OCI-LY7 (cell line): ENCODE data around the gene ACTRT2. TPM values are rescaled to one million over a fixed set of nuclear protein-coding genes. Genes with fewer than 3 reads are reported as not detected.

Source experiments
- BruUV-seq: library from RNA; stranded (reverse); fragments of 400-500 nt; replicated peaks from 2 replicates; lab custom pipeline; 2021; lab: Mats Ljungman, UMichigan
- CTCF ChIA-PET: fragments of 300-600 bp; sonication (Branson Sonifier 250); formaldehyde crosslinking; loops from one replicate; lab custom pipeline; 2022; ENCODE audit warnings: antibody characterized with exemption; ENCODE audit not compliant: unreplicated experiment; lab: Charles Lee
- POLR2A ChIA-PET: fragments of 300-600 bp; sonication (Branson Sonifier 250); formaldehyde crosslinking; loops from one replicate; lab custom pipeline; 2022; ENCODE audit warnings: antibody characterized with exemption; lab: Charles Lee
- DNase-seq: peaks from one replicate; pipeline ENCODE4 v3.0.0-alpha.2; 2015; ENCODE audit warnings: low spot score
- H2AFZ ChIP-seq: fragments of 200-600 bp; sonication (generic), shearing (Covaris generic); 2 replicates; pipeline ENCODE4 v1.6.1; 2014; ENCODE audit warnings: mild to moderate bottlenecking, antibody characterized with exemption, low read length, moderate library complexity
- H3K27ac ChIP-seq: fragments of 200-600 bp; sonication (generic); 2 replicates; pipeline ENCODE4 v1.5.1; 2014; ENCODE audit warnings: mixed run types, low read depth, mild to moderate bottlenecking, moderate library complexity, low read length, inconsistent platforms; ENCODE audit not compliant: poor library complexity, severe bottlenecking
- H3K36me3 ChIP-seq: fragments of 200-600 bp; sonication (generic); 2 replicates; pipeline ENCODE4 v1.6.1; 2014; ENCODE audit warnings: mild to moderate bottlenecking, antibody characterized with exemption, low read length, moderate library complexity, mixed read lengths; ENCODE audit not compliant: insufficient read depth
- H3K4me1 ChIP-seq: fragments of 200-600 bp; sonication (generic); 2 replicates; pipeline ENCODE4 v1.5.1; 2014; ENCODE audit warnings: mild to moderate bottlenecking, low read length; ENCODE audit not compliant: insufficient read depth, poor library complexity, severe bottlenecking
- H3K4me2 ChIP-seq: fragments of 200-600 bp; sonication (generic); 2 replicates; pipeline ENCODE4 v1.6.1; 2014; ENCODE audit warnings: mild to moderate bottlenecking, low read length
- H3K4me3 ChIP-seq: fragments of 200-600 bp; sonication (generic); 2 replicates; pipeline ENCODE4 v1.5.1; 2014; ENCODE audit warnings: mild to moderate bottlenecking, low read depth, low read length; ENCODE audit not compliant: poor library complexity, severe bottlenecking
- H3K79me2 ChIP-seq: fragments of 200-600 bp; sonication (generic); 2 replicates; pipeline ENCODE4 v1.6.1; 2016; ENCODE audit warnings: low read depth, mild to moderate bottlenecking, low read length, moderate library complexity, mixed read lengths; ENCODE audit not compliant: insufficient read depth
- H3K9me2 ChIP-seq: fragments of 200-600 bp; sonication (generic); 2 replicates; pipeline ENCODE4 v1.6.1; 2016; ENCODE audit warnings: mild to moderate bottlenecking, low read length, mixed read lengths; ENCODE audit not compliant: insufficient read depth
- H3K9me3 ChIP-seq: fragments of 200-600 bp; sonication (generic); 2 replicates; pipeline ENCODE4 v1.6.1; 2014; ENCODE audit warnings: mild to moderate bottlenecking, mixed run types, low read length, mixed read lengths
- H4K20me1 ChIP-seq: fragments of 200-600 bp; sonication (generic); 2 replicates; pipeline ENCODE4 v1.6.1; 2014; ENCODE audit warnings: mild to moderate bottlenecking, antibody characterized with exemption, low read length, moderate library complexity, mixed read lengths; ENCODE audit not compliant: insufficient read depth
- EZH2phosphoT487 ChIP-seq: fragments of 200-600 bp; sonication (generic); IDR thresholded peaks from 2 replicates; pipeline ENCODE4 v1.6.1; 2018; ENCODE audit warnings: low read depth, borderline replicate concordance, mild to moderate bottlenecking, mixed run types, antibody characterized with exemption, low read length, moderate library complexity, mixed read lengths
- intact Hi-C: fragments of 100-400 bp; cut with micrococcal nuclease; formaldehyde crosslinking; loops from one replicate; pipeline ENCODE4 v1.10.0; 2022; ENCODE audit not compliant: unreplicated experiment
- total RNA-seq, 2 experiments: library from RNA; depleted of rRNA in 1 of 2; stranded (reverse); fragments of >200 nt in 1 of 2; shearing (Covaris generic) in 1 of 2; gene quantifications; 2 replicates each; pipeline ENCODE4 v1.2.3, GENCODE V29; 2014 to 2022
- TF ChIP-seq, protein P1 (sequence below): fragments of 200-600 bp; sonication (generic); conservative IDR thresholded peaks from 2 replicates; pipeline ENCODE4 v1.5.1; 2014; ENCODE audit warnings: mild to moderate bottlenecking, antibody characterized with exemption, low read length, moderate library complexity, mixed read lengths

Gene ACTRT2
- total RNA-seq, 2 experiments from 2014 or later, result not detected

DNA sequence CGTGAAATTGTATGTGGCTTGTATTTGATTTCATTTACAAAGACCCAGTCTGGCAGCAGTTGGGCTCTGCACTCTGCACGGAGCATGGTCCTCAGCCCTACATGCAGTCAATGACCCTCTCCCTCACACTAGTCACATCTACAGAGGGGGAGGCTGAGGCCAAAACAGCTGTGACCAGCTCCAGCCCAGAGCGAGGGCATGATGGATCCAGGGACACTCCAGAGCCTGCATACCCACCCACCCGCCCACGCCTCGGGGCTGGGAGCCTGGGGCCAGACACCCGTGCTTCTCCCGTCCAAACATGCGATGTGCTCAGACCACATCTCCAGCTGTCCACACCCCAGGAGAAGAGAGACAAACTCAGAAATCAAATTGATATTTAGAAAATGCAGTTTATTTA, 33.8 kb downstream of the ACTRT2 start:
- POLR2A ChIA-PET, result no interaction called here
- TF ChIP-seq EZH2phosphoT487, result no peak
- TF ChIP-seq, protein P1, sequence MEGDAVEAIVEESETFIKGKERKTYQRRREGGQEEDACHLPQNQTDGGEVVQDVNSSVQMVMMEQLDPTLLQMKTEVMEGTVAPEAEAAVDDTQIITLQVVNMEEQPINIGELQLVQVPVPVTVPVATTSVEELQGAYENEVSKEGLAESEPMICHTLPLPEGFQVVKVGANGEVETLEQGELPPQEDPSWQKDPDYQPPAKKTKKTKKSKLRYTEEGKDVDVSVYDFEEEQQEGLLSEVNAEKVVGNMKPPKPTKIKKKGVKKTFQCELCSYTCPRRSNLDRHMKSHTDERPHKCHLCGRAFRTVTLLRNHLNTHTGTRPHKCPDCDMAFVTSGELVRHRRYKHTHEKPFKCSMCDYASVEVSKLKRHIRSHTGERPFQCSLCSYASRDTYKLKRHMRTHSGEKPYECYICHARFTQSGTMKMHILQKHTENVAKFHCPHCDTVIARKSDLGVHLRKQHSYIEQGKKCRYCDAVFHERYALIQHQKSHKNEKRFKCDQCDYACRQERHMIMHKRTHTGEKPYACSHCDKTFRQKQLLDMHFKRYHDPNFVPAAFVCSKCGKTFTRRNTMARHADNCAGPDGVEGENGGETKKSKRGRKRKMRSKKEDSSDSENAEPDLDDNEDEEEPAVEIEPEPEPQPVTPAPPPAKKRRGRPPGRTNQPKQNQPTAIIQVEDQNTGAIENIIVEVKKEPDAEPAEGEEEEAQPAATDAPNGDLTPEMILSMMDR, result no peak
- intact Hi-C loops, result no loop called here

DNA sequence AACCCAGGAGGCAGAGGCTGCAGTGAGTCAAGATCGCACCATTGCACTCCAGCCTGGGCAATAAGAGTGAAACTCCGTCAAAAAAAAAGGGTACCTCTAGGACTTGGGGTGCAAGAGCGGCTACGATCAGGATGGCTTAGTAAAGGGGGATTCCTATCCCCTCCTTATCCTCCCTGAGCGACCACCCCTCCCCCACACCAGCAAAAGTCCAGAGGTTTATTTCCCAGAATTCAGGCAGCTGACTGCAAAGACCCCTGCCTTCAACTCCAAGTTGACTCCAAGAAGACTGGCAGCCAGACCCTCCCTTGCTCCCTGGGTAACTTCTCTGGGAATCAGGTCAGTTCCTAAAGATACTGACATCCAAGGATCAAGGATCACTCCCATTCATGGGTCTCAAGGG, 35.4 kb downstream of the ACTRT2 start:
- CTCF ChIA-PET, result no interaction called here
- no peak overlapping the region for H3K27ac ChIP-seq
- no peaks in the 10 kb centered on the region for H3K79me2 ChIP-seq
- H2AFZ ChIP-seq, result no peak overlapping the region
- no peaks in the 10 kb centered on the region for H3K9me3 ChIP-seq
- POLR2A ChIA-PET, result no interaction called here
- H3K4me1 ChIP-seq, result no peaks in the 10 kb centered on the region
- no peaks in the 10 kb centered on the region for H3K36me3 ChIP-seq
- TF ChIP-seq, protein P1, result no peak
- TF ChIP-seq EZH2phosphoT487, result no peak
- no peak overlapping the region for H3K4me3 ChIP-seq
- H3K4me2 ChIP-seq, result no peak overlapping the region
- BruUV-seq, result no TSS peak
- DNase-seq, result no peak
- intact Hi-C loops, result no loop called here
- no peaks in the 10 kb centered on the region for H3K9me2 ChIP-seq
- H4K20me1 ChIP-seq, result no peaks in the 10 kb centered on the region

More for the DNA sequence above, 33.8 kb downstream of the ACTRT2 start:
- DNase-seq, result no peak
- no TSS peak for BruUV-seq
- H3K4me2 ChIP-seq, result no peak overlapping the region
- no peaks in the 10 kb centered on the region for H3K36me3 ChIP-seq
- CTCF ChIA-PET, result no interaction called here
- H3K4me1 ChIP-seq, result no peaks in the 10 kb centered on the region
- H3K9me2 ChIP-seq, result no peaks in the 10 kb centered on the region
- H3K9me3 ChIP-seq, result no peaks in the 10 kb centered on the region
- no peak overlapping the region for H3K4me3 ChIP-seq
- no peaks in the 10 kb centered on the region for H3K79me2 ChIP-seq
- no peak overlapping the region for H2AFZ ChIP-seq
- no peak overlapping the region for H3K27ac ChIP-seq
- no peaks in the 10 kb centered on the region for H4K20me1 ChIP-seq

DNA sequence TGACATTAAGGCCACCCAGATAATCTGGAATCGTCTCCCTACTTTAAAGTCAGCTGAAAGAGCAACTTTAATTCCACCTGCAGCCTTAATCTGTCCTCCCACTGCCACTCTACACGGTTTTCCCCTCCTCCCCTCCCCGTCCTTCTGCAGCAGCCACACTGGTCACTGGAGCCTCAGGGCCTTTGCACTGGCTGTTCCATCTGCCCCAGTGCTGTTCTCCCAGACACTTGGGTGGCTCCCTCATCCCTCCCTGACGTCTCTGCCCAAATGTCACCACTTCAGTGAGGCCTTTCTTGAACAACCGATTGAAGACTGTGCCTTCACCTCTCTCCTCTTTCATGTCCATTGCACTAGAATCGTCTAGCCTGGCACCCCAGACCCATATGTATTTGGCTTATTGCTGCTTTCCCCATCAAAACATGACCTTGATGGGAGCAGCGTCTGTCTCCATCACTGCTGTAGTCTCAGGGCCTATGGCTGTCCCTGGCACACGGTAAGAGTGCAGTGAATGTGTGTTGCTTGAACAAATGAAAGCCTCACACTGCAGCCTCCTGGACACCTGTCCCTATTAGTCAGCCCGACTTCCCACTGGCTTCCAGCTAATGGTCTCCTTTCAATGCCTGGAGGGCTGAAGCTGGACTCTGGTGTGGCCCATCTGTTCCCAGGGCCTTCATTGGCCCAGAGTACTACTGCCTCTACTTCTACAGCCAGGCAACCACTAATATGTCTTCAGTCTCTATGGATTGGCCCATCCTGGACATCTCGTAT, 37.2 kb downstream of the ACTRT2 start:
- intact Hi-C loops, result no loop called here
- Histone ChIP-seq H4K20me1 (no peaks in the 10 kb centered on the region), H2AFZ (no peak overlapping the region), H3K79me2 (no peaks in the 10 kb centered on the region), H3K4me2 (no peak overlapping the region), H3K36me3 (no peaks in the 10 kb centered on the region), H3K27ac (no peak overlapping the region), H3K9me2 (no peaks in the 10 kb centered on the region), H3K9me3 (no peaks in the 10 kb centered on the region), H3K4me3 (no peak overlapping the region), H3K4me1 (no peaks in the 10 kb centered on the region)
- no peak for TF ChIP-seq EZH2phosphoT487
- TF ChIP-seq, protein P1, result no peak
- BruUV-seq, result no TSS peak
- no peak for DNase-seq
- CTCF ChIA-PET, result no interaction called here
- POLR2A ChIA-PET, result no interaction called here
